ENCODE measurements around the gene ASTN1.

DNA sequence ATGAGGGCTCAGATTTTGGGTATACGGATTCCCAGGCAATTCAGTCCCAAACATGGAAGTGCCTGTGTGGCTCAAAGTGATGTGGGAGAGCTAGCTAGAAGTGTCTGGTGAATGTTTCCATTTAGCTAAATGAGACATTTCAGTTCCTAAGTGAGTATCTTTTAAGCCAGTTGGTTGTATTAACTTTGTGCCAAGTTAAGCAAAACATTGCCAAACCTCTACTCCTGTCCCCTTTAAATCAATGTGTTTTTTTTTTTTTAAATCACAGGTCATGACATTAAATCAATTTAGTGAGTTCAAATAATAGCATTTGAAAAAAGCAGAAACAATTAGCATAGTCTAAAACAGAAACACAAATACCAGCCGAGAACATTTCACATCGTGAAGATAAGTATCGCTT lies 230.1 kb downstream of the ASTN1 start:
- TF ChIP-seq FOXM1 (IDR thresholded peaks at IDR 0.05; ENCODE audit: low read depth) = no peak
- no peak for TF ChIP-seq FOXM1 (CRISPR knock-in tag; IDR thresholded peaks at IDR 0.05; ENCODE audit: low read depth)
- TF ChIP-seq ATF1 (CRISPR knock-in tag; IDR thresholded peaks at IDR 0.05) = no peak
- TF ChIP-seq ATF1 (tag; IDR thresholded peaks at IDR 0.05) = no peak
- no peak for TF ChIP-seq ZNF445 (CRISPR knock-in tag; IDR thresholded peaks at IDR 0.05; ENCODE audit: low read depth)

All from K562 (cell line).